Fibroblast of pulmonary artery (primary cell): ENCODE data around the gene CFHR3.
"Not testable (repeated sequence)": the region's sequence is repeated elsewhere in the genome, so short reads cannot be mapped to it uniquely, and the experiment has no call there.

Experiments
- DNase-seq: peaks from one replicate; pipeline ENCODE4 v3.0.0-alpha.2; 2010; ENCODE audit warnings: low read depth
- H3K4me3 ChIP-seq: replicated peaks from 2 replicates; pipeline ENCODE4 v1.5.1; 2011; ENCODE audit warnings: low read depth, mild to moderate bottlenecking, control low read depth, low read length, moderate library complexity
- TF ChIP-seq, protein P1 (sequence below): IDR thresholded peaks from 2 replicates; pipeline ENCODE4 v1.5.1; 2011; ENCODE audit warnings: mild to moderate bottlenecking, control low read depth, low read length, inconsistent platforms; ENCODE audit errors: missing control alignments

CFHR3 gene

DNA sequence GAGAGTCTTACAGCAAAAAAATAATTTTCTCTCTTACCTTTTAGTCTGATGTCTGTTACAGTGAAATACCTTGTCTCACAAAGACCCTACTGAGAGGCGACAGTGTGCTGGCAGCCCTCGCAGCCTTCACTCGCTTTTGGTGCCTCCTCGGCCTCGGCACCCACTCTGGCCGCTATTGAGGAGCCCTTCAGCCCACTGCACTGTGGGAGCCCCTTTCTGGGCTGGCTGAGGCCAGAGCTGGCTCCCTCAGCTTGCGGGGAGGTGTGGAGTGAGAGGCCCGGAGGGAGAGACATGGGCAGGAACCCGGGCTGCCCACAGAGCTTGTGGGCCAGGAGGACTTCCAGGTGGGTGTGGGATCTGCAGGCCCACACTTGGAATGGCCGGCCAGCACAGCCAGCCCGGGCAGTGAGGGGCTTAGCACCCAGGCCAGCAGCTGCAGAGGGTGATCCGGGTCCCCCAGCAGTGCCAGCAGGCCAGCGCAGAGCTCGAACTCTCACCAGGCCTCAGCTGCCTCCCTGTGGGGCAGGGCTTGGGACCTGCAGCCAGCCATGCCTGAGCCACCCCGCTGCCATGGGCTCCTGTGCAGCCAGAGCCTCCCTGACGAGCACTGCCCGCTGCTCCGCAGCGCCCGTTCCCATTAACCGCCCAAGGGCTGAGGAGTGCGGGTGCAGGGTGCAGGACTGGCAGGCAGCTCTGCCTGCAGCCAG is 34.0 kb downstream of the CFHR3 start:
- no peak overlapping the region for H3K4me3 ChIP-seq
- no peak for DNase-seq
- TF ChIP-seq, protein P1, sequence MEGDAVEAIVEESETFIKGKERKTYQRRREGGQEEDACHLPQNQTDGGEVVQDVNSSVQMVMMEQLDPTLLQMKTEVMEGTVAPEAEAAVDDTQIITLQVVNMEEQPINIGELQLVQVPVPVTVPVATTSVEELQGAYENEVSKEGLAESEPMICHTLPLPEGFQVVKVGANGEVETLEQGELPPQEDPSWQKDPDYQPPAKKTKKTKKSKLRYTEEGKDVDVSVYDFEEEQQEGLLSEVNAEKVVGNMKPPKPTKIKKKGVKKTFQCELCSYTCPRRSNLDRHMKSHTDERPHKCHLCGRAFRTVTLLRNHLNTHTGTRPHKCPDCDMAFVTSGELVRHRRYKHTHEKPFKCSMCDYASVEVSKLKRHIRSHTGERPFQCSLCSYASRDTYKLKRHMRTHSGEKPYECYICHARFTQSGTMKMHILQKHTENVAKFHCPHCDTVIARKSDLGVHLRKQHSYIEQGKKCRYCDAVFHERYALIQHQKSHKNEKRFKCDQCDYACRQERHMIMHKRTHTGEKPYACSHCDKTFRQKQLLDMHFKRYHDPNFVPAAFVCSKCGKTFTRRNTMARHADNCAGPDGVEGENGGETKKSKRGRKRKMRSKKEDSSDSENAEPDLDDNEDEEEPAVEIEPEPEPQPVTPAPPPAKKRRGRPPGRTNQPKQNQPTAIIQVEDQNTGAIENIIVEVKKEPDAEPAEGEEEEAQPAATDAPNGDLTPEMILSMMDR, result no peak

DNA sequence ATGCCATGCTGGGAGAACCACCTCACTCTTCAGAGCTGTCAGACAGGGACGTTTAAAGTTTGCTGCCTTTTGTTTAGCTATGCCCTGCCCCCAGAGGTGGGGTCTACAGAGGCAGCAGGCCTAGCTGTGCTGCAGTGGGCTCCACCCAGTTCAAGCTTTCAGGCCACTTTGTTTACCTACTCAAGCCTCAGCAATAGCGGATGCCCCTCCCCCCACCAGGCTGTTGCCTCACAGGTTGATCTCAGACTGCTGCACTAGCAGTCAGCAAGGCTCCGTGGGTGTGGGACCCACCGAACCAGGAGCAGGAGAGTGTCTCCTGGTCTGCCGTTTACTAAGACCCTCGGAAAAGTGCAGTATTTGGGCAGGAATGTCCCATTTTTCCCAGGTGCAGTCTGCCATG is 42.8 kb downstream of the CFHR3 start:
- H3K4me3 ChIP-seq, DNase-seq: not testable (repeated sequence)

DNA sequence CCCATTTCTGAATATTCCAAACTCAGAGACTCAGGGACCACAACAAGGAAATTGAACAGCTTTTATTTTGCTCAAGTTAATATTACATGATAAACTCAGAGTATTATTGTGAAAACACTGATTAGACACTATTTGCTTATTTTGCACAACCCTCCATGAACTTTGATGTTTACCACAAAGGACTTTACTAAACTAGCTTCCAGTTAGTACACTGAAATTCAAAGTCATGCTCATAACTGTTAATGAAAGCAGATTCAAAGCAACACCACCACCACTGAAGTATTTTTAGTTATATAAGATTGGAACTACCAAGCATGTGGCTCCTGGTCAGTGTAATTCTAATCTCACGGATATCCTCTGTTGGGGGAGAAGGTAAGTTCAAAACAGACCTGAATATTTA is 44.9 kb downstream of the CFHR3 start, which contains the start of gene CFHR1:
CFHR1 (plus strand) TSS at position 201 of the 400 bp plus-strand sequence; CDS start at position 315, 114 bp downstream.
- DNase-seq, H3K4me3 ChIP-seq: not testable (repeated sequence)

DNA sequence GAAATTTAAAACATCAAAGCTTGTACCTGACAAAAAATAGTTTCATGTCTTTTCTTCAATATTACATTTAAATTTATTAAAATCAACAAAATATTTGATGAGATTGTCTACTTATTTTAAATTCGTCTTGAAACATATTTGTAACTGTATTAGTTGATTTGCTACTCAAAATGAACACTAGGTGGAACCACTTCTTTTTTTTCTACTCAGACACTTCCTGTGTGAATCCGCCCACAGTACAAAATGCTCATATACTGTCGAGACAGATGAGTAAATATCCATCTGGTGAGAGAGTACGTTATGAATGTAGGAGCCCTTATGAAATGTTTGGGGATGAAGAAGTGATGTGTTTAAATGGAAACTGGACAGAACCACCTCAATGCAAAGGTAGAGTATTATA is 53.2 kb downstream of the CFHR3 start:
- not testable (repeated sequence) for H3K4me3 ChIP-seq
- peak; percentile 81 for DNase-seq
- TF ChIP-seq, protein P1, result peak; percentile 48
